Mucosa of rectum (tissue), 2 donors: ENCODE data around the gene CABLES2.

Source experiments
- H3K27ac ChIP-seq, 2 donors: one replicate each; pipeline ENCODE4 v1.7.0; 2013; ENCODE audit warnings: inconsistent platforms in 2 of 2, low read depth in 2 of 2, low read length in 2 of 2
- H3K27me3 ChIP-seq, 2 donors: one replicate each; pipeline ENCODE4 v1.7.0; 2013; ENCODE audit warnings: low read length in 2 of 2; ENCODE audit not compliant: control insufficient read depth in 2 of 2, insufficient read depth in 2 of 2
- H3K36me3 ChIP-seq, 2 donors: one replicate each; pipeline ENCODE4 v1.7.0; 2013; ENCODE audit warnings: low read length in 2 of 2; ENCODE audit not compliant: control insufficient read depth in 2 of 2, insufficient read depth in 2 of 2
- H3K4me1 ChIP-seq, 2 donors: one replicate each; pipeline ENCODE4 v1.7.0; 2013; ENCODE audit warnings: low read length in 2 of 2, mild to moderate bottlenecking in 1 of 2; ENCODE audit not compliant: control insufficient read depth in 2 of 2, insufficient read depth in 2 of 2
- H3K4me3 ChIP-seq, 2 donors: one replicate each; pipeline ENCODE4 v1.7.0; 2013; ENCODE audit warnings: low read length in 2 of 2
- H3K9ac ChIP-seq, 2 donors: one replicate each; pipeline ENCODE4 v1.7.0; 2013; ENCODE audit warnings: low read length in 2 of 2, low read depth in 1 of 2, mild to moderate bottlenecking in 1 of 2
- H3K9me3 ChIP-seq, 2 donors: one replicate each; pipeline ENCODE4 v1.7.0; 2013; ENCODE audit warnings: low read length in 2 of 2; ENCODE audit not compliant: control insufficient read depth in 2 of 2
- donor health status: healthy.
- donor health status: Normal muscosa, but diverticular disease.

CABLES2 gene

DNA sequence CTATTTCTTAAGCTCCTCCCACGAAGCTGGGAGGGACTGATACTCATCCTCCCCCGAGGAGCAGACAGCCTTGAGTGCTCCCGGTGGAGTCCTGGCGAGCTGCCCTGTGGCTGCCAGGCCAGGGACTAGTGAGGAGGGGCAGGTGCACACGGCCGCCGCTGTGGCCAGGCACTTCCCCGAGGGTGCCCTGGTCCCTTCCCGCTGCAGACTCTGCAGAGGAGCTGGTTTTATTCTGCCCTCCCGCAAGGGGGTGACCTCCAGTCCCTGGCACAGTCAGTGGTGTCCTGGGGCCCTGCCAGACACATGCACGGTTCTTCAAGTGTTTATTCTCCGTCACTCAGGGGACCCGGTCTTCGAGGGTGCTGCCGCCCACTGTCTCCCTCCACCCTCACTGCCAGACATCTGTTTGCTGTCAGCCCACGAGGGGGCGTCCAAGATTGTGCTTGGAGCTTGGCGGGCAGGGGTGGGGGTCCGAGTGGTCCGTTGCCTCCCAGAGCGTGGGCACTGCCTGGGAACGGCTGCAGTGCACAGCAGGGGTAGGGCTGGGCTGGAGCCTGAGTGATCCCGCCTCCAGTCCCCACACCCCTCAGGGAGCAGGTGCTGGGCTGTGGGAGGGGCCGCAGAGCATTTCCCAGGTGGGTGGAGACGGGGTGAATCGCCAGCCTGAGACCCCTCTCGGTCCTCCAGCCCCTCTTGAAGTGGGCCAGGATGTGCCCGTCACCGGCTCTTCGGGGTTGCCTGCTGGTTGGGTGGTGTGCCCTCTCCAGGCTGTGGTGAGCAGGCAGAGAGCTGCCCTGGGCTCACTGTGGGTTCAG is 3.1 kb upstream of the CABLES2 start:
- no peaks in the 10 kb centered on the region for H3K36me3 ChIP-seq
- peak overlapping the region; percentile 24 to 77 for H3K9ac ChIP-seq
- peak overlapping the region; percentile 92 to 93 for H3K27ac ChIP-seq
- peak overlapping the region; percentile 39 for H3K4me3 ChIP-seq
- H3K27me3 ChIP-seq, result no peaks in the 10 kb centered on the region
- H3K4me1 ChIP-seq, result peaks cover 70 to 75% of the 10 kb centered on the region in 2 donors
- H3K9me3 ChIP-seq, result no peaks in the 10 kb centered on the region

DNA sequence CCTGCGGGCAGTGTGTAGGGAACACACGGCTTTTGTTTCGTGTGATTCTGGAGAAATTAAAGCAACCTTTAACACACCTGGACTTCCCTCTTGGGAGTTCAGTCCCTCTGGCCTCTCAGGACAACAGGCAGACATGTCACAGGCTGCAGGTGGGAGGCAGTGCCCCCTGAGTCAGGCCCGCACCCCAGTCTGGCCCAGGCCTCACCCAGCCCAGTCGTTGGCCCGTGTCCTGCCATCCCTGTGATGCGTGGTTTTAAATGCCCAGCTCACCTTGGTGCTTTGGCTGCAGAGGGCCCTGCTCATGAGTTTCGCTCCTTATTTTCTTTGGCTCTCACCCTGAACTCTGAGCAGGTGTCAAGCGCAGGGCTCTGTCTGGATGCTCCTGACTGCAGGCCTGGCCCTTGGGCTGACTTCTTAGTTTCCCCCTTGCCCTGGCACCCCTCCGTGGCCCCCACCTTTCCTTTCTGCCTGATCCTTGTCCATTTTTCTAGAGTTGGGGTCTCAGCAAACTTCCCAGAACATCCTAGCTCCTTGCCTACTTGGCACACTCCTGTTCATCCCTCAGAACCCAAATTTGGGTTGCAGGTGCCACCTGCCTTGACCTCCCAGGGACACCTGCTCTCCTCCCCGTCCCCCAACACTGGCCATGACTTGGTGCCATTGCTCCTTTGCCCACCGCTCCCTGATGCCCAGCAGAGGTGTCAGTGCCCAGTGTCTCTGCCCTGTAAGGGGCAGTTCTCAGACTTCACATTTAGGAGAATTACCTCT is 2.2 kb upstream of the CABLES2 start:
- peak overlapping the region; percentile 92 to 93 for H3K27ac ChIP-seq
- no peaks in the 10 kb centered on the region for H3K9me3 ChIP-seq
- no peak overlapping the region for H3K9ac ChIP-seq
- H3K36me3 ChIP-seq, result no peaks in the 10 kb centered on the region
- H3K4me3 ChIP-seq, result peak overlapping the region; percentile 39
- H3K4me1 ChIP-seq, result peaks cover 66 to 70% of the 10 kb centered on the region in 2 donors
- H3K27me3 ChIP-seq, result no peaks in the 10 kb centered on the region

DNA sequence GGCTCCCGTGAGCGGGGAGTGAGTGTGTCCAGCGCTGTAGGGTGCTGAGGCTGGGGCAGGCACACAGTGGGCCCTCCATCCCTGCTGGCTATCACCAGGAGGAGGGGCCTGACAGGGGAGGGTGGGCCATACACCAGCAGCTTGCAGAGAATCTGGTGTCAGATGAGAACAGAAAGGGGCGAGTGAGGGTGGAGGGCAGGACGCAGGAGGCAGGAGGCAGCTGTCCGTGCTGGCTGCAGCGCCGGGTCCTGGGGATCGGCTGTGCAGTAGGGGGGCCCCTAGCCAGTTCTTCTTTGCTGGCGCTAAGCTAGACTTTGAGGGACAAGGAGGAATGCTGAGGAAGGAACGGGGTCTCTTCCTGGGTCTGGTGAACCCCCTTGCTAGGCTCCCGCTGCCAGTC is 1.6 kb upstream of the CABLES2 start:
- no peaks in the 10 kb centered on the region for H3K27me3 ChIP-seq
- no peak overlapping the region for H3K9ac ChIP-seq
- H3K4me3 ChIP-seq, result no peak overlapping the region
- H3K4me1 ChIP-seq, result peaks cover 59 to 65% of the 10 kb centered on the region in 2 donors
- H3K9me3 ChIP-seq, result no peaks in the 10 kb centered on the region
- no peaks in the 10 kb centered on the region for H3K36me3 ChIP-seq
- H3K27ac ChIP-seq, result no peak overlapping the region

DNA sequence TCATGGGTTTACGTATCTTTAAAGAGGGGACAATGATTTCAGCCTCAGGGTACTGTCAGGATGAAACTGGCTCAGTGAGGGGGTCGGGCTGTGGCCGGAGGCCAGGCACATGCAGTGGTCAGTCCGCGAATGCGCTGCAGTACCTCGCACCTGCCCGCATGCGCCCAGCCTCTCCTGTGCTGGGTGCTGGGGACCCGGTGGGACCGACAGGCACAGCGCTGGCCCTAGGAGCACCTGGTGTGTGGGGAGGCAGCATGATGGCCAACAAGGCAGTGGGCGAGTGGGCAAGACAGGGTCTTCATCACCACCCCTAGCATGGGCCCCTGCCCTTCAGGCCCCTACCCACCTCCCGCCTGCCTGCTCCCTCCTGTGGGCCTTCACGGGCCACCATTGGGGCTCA is 970 bp upstream of the CABLES2 start:
- no peaks in the 10 kb centered on the region for H3K27me3 ChIP-seq
- H3K4me3 ChIP-seq, result peak overlapping the region; percentile 59 to 67
- peaks cover 0 to 3% of the 10 kb centered on the region in 2 donors for H3K36me3 ChIP-seq
- H3K4me1 ChIP-seq, result peaks cover 53 to 60% of the 10 kb centered on the region in 2 donors
- peak overlapping the region; percentile 15 to 76 for H3K9ac ChIP-seq
- H3K9me3 ChIP-seq, result no peaks in the 10 kb centered on the region
- peak overlapping the region; percentile 80 to 82 for H3K27ac ChIP-seq

DNA sequence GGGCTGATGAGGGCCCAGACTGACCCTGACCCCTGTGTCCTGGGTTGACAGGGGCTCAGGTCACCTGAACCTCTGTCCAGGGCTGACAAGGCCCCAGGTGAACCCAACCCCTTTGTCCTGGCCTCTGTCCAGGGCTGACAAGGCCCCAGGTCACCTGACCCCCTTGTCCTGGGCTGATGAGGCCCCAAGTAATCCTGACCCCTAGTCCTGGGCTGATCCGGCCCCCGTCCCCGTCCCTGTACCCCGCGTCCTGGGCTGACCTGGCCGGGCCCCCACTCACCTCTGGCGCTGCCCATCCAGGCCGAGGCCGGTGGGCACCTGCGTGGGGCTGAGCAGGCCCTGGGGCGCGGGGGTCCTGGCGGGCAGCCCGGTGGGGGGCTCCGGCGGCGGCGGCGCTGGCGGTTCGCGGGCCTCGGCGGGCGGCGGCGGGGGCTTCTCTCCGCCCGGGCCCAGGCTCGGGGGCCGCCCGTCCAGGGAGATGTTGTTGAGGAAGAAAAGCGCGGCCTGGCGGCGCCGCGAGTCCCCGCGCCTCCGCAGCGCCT is 379 bp downstream of the CABLES2 start:
- peak overlapping the region; percentile 66 to 79 for H3K4me3 ChIP-seq
- H3K36me3 ChIP-seq, result peaks cover 0 to 7% of the 10 kb centered on the region in 2 donors
- no peak overlapping the region for H3K27ac ChIP-seq
- H3K9me3 ChIP-seq, result no peaks in the 10 kb centered on the region
- H3K4me1 ChIP-seq, result peaks cover 46 to 47% of the 10 kb centered on the region in 2 donors
- H3K9ac ChIP-seq, result peak overlapping the region; percentile 72 to 82
- no peaks in the 10 kb centered on the region for H3K27me3 ChIP-seq

DNA sequence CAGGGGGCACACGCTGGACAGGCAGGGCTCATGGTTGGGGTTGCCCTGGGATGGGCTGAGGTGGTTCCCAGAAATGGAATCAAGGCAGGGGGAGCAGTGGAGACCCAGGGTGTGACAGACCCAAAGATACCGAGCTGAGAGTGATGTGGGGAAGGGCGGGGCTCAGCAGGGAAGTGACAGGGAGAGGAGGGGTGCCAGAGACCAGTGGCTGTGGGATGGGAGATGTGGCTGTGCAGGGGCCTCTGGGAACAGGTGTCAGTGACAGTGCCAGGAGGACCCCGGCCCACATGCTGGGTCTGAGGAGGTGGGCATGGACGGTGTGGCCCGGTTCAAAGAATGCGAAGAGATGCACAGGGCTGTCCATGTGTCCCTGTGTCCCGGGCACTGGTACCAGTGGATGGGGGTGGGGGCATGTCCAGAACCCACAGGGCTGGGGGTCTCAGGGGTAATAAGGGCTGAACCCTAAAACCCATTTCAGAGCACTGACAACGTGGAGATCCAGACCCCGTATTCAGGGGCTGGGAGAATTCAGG is 1.0 kb downstream of the CABLES2 start:
- Histone ChIP-seq H3K36me3 (peaks cover 0 to 7% of the 10 kb centered on the region in 2 donors), H3K4me1 (peaks cover 40% of the 10 kb centered on the region in 2 donors), H3K27me3 (no peaks in the 10 kb centered on the region), H3K9ac (peak overlapping the region; percentile 72 to 82), H3K4me3 (peak overlapping the region; percentile 66 to 79), H3K27ac (no peak overlapping the region), H3K9me3 (no peaks in the 10 kb centered on the region)

DNA sequence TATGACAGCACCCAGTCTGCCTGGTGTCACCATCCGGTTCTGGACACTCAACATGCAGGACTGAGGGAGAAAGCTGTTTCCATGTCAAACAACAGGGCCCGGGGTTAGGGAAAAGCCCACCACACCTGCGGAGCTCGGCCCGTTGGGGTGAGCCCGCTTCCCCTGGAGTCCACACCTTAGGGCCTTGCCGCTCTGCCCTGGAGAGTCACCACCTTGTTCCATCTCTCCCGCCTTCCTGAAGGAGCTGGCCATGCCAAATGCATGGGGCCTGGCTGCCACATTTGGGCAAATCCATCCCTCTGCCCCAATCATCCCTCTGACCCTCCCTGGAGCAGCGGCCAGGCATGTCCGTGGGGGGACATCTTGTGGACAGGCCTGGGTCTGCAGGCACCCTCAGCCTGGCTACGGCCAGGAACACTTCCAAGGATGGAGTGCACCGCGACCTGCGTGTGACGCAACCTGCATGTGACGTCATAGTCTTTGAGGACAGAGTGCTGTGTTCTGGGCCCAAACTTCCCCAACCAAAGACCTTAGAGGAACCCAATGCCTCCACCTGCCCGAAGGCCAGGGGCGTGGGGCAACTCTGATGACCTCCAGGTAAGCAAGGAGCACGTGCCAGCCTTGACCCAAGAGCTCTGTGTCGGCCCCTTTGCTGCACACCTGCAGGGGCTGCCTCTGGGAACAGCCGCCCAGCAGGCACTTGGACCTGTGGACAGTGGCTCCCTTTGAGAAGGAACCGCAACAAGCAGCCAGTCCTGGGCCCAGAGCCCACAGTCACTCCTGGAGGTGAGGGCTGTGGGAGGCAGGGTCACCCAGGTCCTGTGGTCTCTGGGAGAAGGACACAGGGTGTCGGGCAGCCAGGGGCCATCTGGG is 1.7 kb downstream of the CABLES2 start:
- H3K27ac ChIP-seq, result no peak overlapping the region
- H3K36me3 ChIP-seq, result peaks cover 0 to 7% of the 10 kb centered on the region in 2 donors
- H3K4me1 ChIP-seq, result peaks cover 33 to 34% of the 10 kb centered on the region in 2 donors
- no peak overlapping the region for H3K9ac ChIP-seq
- H3K27me3 ChIP-seq, result no peaks in the 10 kb centered on the region
- no peaks in the 10 kb centered on the region for H3K9me3 ChIP-seq
- H3K4me3 ChIP-seq, result peak overlapping the region; percentile 9 to 13

DNA sequence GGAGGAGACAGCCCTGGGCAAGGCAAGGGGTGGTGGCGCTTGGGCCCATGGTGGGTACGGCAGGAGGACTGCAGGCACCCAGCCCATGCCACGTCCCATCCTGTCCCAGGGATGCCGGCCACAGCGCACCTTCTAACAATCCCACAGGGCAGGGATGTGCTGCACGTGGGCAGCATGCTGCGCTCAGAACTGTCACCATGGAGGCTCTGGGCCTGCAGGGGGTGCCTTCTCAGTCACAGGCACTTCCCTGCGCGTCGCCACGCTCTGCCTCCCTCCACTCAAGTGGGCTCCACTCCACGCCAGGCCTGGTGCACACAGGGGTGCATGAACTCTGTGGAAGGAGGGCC is 2.4 kb downstream of the CABLES2 start:
- Histone ChIP-seq H3K36me3 (peaks cover 0 to 7% of the 10 kb centered on the region in 2 donors), H3K27ac (no peak overlapping the region), H3K4me3 (no peak overlapping the region), H3K4me1 (peaks cover 27% of the 10 kb centered on the region in 2 donors), H3K9ac (no peak overlapping the region), H3K27me3 (no peaks in the 10 kb centered on the region), H3K9me3 (no peaks in the 10 kb centered on the region)

DNA sequence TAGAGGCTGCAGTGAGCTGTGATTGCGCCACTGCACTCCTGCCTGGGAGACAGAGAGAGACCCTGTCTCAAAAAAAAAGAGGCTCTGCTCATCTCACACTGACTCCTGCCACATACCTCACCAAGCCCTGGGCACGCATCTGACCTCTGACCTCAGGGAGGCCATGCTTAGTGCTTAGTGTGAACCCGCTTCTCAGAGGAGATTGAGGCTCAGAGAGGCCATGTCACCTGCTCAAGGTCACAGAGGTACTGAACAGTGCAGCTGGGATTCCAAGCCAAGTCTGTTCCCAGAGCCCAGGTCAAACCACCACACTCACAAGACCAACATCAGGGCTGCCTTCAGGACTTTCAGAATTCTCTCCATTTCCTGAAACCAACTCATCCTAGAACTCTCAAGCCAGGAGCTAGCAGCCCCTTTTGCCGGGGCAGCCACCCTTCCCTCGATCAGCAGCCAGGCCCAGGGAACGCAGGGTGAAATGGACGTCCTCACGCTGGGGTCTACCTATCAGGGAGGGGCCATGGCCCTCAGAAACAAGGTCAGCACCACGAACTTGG is 2.9 kb downstream of the CABLES2 start:
- no peaks in the 10 kb centered on the region for H3K27me3 ChIP-seq
- no peak overlapping the region for H3K27ac ChIP-seq
- H3K4me3 ChIP-seq, result no peak overlapping the region
- peaks cover 0 to 7% of the 10 kb centered on the region in 2 donors for H3K36me3 ChIP-seq
- no peaks in the 10 kb centered on the region for H3K9me3 ChIP-seq
- H3K9ac ChIP-seq, result no peak overlapping the region
- H3K4me1 ChIP-seq, result peaks cover 22 to 23% of the 10 kb centered on the region in 2 donors
